Measurements from ENCODE around the gene PTPRN2.

Gene PTPRN2

DNA sequence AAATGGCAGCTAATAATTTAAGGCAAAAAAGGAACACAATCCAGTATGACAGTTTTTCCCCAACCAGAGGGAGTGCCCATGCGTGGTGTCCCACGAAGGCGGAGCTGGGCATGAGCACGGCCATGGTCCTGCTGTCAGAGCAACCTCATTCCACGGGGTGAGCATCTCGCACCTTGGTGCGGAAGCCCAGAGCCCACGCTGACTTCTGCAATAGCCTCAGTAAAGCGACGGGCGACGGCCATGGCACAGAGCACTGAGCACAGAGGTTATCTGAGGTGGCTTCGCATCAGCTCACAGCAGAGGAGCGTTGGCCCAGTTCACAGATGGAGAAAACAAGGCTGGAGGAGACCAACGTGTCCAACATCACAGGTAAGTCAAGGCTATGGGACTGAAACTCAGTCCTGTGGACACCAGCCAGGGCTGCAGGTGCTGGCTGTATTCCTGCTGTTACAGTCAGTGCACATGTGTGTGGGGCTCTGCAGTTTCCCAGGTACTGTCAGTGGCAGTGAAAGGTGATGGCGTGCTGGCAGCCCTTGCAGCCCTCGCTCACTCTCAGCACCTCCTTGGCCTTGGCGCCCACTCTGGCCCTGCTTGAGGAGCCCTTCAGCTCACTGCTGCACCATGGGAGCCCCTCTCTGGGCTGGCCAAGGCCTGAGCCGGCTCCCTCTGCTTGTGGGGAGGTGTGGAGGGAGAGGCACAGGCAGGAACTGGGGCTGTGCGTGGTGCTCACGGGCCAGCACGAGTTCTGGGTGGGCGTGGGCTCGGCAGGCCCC lies 525.6 kb downstream of the PTPRN2 start:
- in situ Hi-C loops (cut with HindIII; ENCODE audit: low pct_unique_long_range_greater_than_20kb, low sequenced_read_pairs), result no loop called here
- no peak for TF ChIP-seq JUND (IDR thresholded peaks at IDR 0.05; ENCODE audit: low read depth)
- no peak for DNase-seq (ENCODE audit: low read depth in 1 of 2, low spot score in 1 of 2)

DNA sequence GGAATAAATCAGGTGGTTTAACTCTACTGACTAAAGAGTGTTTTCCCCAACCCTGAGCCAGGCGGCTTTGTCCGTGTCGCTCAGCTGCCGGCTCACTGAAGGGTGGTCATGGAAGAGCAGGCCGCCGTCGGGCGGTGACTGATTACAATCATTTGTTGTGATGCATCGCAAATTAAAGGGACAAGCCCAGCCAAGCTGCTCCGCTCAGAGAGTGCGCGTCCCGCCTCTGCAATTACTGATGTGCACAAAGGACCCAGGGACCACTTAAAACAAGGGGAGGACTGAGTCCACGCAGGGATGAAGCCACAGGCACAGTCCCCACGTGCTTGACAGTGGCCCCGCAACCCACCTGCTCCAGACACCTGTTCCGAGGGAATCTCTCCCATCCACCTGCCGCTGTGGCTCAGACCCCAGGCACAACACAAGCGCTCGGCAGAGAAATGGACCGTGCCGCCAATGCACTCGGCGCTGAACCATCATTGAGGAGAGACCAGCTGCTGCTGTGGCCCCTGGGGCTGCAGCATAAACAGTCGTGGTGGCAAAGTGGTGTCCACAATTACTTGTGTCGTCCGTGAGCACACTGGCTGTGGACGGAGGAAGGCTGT lies 526.5 kb downstream of the PTPRN2 start:
- DNase-seq (ENCODE audit: low read depth in 1 of 2, low spot score in 1 of 2), result no peak
- no peak for TF ChIP-seq JUND (IDR thresholded peaks at IDR 0.05; ENCODE audit: low read depth)
- in situ Hi-C loops (cut with HindIII; ENCODE audit: low pct_unique_long_range_greater_than_20kb, low sequenced_read_pairs), result no loop called here

DNA sequence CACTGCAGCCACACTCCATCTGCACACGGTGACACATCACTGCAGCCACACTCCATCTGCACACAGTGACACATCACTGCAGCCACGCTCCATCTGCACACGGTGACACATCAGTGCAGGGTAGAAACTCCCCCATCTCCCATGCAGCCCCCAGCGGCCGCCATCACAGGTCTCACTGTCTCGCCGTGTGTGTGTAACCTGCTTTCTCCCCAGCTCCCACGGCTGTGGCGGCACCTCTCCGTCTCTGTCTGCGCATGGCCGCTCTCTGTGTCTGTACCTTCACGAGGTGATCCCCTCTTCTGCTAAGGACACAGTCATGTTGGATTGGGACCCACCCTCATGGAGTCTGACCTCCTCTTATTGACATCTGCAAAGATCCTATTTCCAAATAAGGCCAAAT lies 527.4 kb downstream of the PTPRN2 start:
- no peak for TF ChIP-seq JUND (IDR thresholded peaks at IDR 0.05; ENCODE audit: low read depth)
- in situ Hi-C loops (cut with HindIII; ENCODE audit: low pct_unique_long_range_greater_than_20kb, low sequenced_read_pairs), result no loop called here
- no peak for DNase-seq (ENCODE audit: low read depth in 1 of 2, low spot score in 1 of 2)

DNA sequence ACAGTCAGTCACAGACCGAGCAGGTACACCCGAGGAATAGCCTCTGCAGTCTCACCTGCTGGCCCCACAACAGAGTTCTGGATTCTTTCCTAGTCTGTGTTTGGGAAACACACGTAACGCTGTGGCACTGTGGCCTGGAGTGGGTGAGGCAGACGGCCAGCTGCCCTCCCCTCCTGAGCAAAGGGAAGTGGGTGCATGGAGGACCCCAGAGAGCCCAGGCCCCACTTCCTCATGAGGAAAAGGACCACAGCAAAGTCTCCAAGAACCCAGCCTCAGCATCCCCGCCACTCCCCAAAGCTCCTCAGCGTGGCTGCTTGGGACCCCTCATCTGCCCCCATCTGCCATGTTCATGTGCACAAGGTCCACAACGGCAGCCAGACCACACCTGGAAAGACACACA lies 530.2 kb downstream of the PTPRN2 start:
- no peak for DNase-seq (ENCODE audit: low read depth in 1 of 2, low spot score in 1 of 2)
- in situ Hi-C loops (cut with HindIII; ENCODE audit: low pct_unique_long_range_greater_than_20kb, low sequenced_read_pairs), result no loop called here
- no peak for TF ChIP-seq JUND (IDR thresholded peaks at IDR 0.05; ENCODE audit: low read depth)

DNA sequence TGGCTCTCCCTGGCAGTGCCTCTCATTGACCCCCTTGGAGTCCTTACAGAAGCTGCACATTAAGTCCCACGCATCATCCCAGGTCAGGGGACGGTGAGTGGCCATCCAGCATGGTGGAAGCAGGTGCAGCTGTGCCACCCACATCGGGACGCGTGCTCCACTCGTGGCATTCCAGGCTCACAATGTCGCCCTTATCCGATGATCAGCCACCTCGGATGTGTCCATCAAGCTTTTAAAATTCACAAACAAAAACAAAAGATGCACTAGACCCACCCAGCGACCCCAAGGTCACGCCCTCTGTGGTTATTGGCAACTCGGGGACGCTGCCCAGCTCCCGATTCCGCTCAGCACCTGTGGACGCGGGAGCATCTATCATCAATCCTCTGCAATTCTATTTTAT lies 530.9 kb downstream of the PTPRN2 start:
- TF ChIP-seq JUND (IDR thresholded peaks at IDR 0.05; ENCODE audit: low read depth), result no peak
- in situ Hi-C loops (cut with HindIII; ENCODE audit: low pct_unique_long_range_greater_than_20kb, low sequenced_read_pairs), result no loop called here
- DNase-seq (ENCODE audit: low read depth in 1 of 2, low spot score in 1 of 2), result no peak

DNA sequence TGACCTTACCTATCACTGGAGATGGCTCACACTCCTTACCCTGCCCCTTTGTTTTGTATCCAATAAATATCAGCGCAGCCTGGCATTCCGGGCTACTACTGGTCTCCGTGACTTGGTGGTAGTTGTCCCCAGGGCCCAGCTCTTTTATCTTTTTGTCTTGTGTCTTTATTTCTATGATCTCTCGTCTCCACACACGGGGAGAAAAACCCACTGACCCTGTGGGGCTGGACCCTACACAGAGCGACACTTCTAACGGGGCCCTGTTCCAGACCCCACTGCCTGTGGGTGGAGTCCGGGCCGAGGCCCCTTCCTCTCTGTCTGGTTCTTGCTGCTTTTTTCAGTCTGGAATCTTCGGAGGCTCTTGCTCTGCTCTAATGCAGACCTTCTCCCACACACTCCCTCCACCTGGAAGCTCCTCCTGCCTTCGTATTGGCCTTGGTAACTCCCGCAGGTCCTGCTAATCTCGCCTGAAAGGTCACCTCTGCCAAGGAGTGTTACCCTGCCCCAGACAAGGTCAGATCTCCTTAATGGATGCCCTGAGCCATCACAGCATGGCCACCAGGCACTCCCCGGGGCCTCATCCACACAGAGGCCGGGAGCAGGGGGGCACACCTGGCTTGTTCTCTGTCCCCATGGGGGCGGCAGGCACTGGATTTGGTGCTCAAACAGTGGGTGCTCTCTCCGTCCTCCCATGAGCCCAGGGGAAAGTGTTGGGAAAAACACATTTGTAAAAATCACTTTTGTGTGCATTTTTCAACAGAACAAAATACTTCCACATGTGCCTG lies 531.7 kb downstream of the PTPRN2 start:
- no peak for TF ChIP-seq JUND (IDR thresholded peaks at IDR 0.05; ENCODE audit: low read depth)
- in situ Hi-C loops (cut with HindIII; ENCODE audit: low pct_unique_long_range_greater_than_20kb, low sequenced_read_pairs), result no loop called here
- DNase-seq (ENCODE audit: low read depth in 1 of 2, low spot score in 1 of 2), result no peak

DNA sequence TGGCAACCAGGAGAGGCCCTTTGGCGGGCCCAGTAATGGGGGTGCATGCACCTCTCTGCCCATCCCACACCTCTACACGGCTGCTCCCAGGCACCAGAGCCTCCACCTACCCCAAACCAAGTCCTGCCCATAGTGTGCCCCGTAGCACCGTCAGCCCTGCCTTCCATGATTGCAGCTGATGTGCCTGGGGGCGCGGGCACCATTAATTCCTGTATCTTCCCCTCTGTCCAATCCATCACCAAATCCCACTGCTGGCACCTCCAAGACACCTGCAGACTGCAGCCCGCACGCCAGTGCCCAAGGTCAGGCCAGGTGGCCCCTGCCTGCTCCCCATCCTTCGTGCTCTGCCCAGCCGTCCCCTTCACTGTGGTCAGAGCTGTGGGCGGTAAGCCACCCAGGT lies 533.0 kb downstream of the PTPRN2 start:
- TF ChIP-seq JUND (IDR thresholded peaks at IDR 0.05; ENCODE audit: low read depth), result no peak
- in situ Hi-C loops (cut with HindIII; ENCODE audit: low pct_unique_long_range_greater_than_20kb, low sequenced_read_pairs), result no loop called here
- no peak for DNase-seq (ENCODE audit: low read depth in 1 of 2, low spot score in 1 of 2)

DNA sequence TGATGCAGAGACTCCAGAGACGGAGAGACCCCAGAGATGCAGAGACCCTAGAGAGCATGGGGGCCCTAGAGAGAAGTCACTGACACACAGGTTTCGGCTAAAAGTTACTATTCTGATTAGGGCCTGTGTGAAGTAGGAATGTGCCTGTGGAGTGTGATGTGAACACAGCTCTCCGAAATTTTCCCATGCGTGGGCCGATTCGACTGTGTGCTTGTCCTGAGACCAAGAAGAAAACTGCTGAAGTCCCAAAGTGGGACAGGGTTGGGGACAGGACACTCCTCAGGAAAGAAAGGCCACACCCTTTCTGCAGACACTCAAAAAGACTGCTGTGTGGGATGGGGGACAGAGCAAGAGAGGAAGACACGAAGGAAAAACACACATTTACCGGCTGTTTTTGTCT lies 533.5 kb downstream of the PTPRN2 start:
- DNase-seq (ENCODE audit: low read depth in 1 of 2, low spot score in 1 of 2), result no peak
- TF ChIP-seq JUND (IDR thresholded peaks at IDR 0.05; ENCODE audit: low read depth), result no peak
- in situ Hi-C loops (cut with HindIII; ENCODE audit: low pct_unique_long_range_greater_than_20kb, low sequenced_read_pairs), result no loop called here

DNA sequence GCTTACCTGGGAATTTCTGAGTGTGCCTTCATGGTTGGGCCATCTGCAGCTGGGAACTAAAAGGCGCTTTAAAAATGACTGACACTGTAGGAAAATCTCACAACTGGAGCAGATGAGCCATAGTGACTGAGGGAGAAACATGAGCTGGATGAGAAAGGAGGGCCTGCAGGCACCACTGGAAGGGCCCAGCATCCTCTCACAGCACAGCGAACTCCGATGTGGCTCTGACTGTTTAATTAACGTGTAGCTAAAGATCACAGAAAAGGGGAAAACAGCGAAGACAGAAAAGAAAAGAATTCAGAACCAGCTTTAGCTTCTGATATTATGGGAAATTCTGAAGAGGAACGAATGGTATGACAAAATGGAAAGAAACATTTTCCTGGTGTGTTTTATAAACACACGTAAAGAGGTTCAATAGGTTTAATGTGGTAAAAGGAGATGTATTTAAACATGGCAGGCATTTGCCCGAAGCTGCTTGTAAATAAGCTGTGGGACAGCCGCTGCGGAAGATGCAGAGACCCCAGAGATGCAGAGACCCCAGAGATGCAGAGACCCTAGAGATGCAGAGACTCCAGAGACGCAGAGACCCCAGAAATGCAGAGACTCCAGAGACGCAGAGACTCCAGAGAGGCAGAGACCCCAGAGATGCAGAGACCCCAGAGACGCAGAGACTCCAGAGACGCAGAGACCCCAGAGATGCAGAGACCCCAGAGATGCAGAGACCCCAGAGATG lies 534.3 kb downstream of the PTPRN2 start:
- DNase-seq (ENCODE audit: low read depth in 1 of 2, low spot score in 1 of 2), result no peak
- no peak for TF ChIP-seq JUND (IDR thresholded peaks at IDR 0.05; ENCODE audit: low read depth)
- in situ Hi-C loops (cut with HindIII; ENCODE audit: low pct_unique_long_range_greater_than_20kb, low sequenced_read_pairs), result no loop called here

DNA sequence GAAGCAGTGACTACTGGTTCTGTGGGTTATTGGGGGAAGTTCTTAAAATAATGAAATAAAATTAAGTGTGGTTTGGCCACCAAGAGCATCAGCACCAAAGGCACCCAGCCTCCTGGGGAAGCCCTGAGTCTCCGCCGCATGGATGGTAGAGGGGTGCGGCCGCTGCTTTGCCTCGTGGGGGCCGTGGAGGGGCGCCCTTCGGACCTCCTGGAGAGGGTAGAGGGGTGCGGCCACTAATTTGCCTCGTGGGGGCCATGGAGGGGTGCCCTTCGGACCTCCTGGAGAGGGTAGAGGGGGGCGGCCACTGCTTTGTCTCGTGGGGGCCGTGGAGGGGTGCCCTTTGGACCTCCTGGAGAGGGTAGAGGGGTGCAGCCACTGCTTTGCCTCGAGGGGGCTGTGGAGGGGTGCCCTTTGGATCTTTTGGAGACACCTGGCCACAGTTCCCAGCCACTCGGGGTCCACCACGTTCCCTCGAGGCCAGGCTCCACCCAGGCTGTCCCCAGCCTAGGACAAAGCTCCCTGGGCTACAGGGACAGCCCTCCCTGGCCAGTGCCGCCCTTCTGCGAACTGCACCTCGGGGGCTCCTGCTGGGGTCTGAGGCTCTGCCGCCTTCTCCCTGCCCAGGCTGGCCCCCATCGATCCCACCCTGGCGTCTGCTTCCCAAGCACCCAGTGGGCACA lies 535.1 kb downstream of the PTPRN2 start:
- no peak for TF ChIP-seq JUND (IDR thresholded peaks at IDR 0.05; ENCODE audit: low read depth)
- in situ Hi-C loops (cut with HindIII; ENCODE audit: low pct_unique_long_range_greater_than_20kb, low sequenced_read_pairs), result no loop called here
- DNase-seq (ENCODE audit: low read depth in 1 of 2, low spot score in 1 of 2), result no peak

DNA sequence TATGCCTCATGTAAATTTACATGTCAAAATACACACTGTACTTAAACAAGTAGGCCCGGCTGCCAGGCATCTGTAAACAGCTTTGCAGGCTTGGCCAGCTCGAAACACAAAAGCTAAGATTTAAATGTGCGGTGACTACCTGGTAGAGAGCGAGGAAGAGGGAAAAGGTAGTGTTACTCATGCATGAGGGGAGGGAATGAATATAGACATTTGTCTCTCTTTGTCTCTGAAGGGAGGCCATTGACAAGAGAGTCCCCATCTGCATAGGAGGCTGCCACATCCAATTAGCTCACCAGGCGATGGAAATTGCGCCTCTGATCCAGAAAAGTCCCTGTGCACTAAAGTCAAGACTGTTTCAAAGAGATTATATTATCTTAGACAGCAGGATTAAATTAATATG lies 535.8 kb downstream of the PTPRN2 start:
- in situ Hi-C loops (cut with HindIII; ENCODE audit: low pct_unique_long_range_greater_than_20kb, low sequenced_read_pairs), result no loop called here
- TF ChIP-seq JUND (IDR thresholded peaks at IDR 0.05; ENCODE audit: low read depth), result no peak
- DNase-seq (ENCODE audit: low read depth in 1 of 2, low spot score in 1 of 2), result no peak

All from T47D (cell line).